Measurements from ENCODE around the gene ADSL. TPM values are rescaled to one million over a fixed set of nuclear protein-coding genes. Genes with fewer than 3 reads are reported as not detected.

ADSL gene
- total RNA-seq, 1 donor from 2014 or later: 110 TPM

GRCh38 chr22:40428796-40429195 lies 82.5 kb downstream of the ADSL start:
- DNase-seq (ENCODE audit: low read depth) (no peak), FAIRE-seq (peak; percentile 64)
- TF ChIP-seq CTCF (IDR thresholded peaks at IDR 0.05; ENCODE audit: insufficient read depth, low read length, severe bottlenecking): no peak
- Histone ChIP-seq H3K36me3 (ENCODE audit: control insufficient read depth, insufficient read depth, low read length) (peaks cover 35% of the 10 kb centered on the region), H3K27me3 (ENCODE audit: control insufficient read depth, insufficient read depth, low read length) (no peaks in the 10 kb centered on the region), H3K4me3 (ENCODE audit: low read depth, low read length) (no peak overlapping the region)

GRCh38 chr22:40429481-40429880 lies 83.2 kb downstream of the ADSL start:
- no peak for TF ChIP-seq CTCF (IDR thresholded peaks at IDR 0.05; ENCODE audit: insufficient read depth, low read length, severe bottlenecking)
- DNase-seq (ENCODE audit: low read depth): no peak
- peaks cover 31% of the 10 kb centered on the region for H3K36me3 ChIP-seq (ENCODE audit: control insufficient read depth, insufficient read depth, low read length)
- FAIRE-seq: no peak
- no peak overlapping the region for H3K4me3 ChIP-seq (ENCODE audit: low read depth, low read length)
- no peaks in the 10 kb centered on the region for H3K27me3 ChIP-seq (ENCODE audit: control insufficient read depth, insufficient read depth, low read length)

GRCh38 chr22:40430991-40431390 lies 84.7 kb downstream of the ADSL start:
- FAIRE-seq: peak; percentile 47
- no peak for TF ChIP-seq CTCF (IDR thresholded peaks at IDR 0.05; ENCODE audit: insufficient read depth, low read length, severe bottlenecking)
- DNase-seq (ENCODE audit: low read depth): no peak
- Histone ChIP-seq H3K27me3 (ENCODE audit: control insufficient read depth, insufficient read depth, low read length) (no peaks in the 10 kb centered on the region), H3K4me3 (ENCODE audit: low read depth, low read length) (no peak overlapping the region), H3K36me3 (ENCODE audit: control insufficient read depth, insufficient read depth, low read length) (peaks cover 26% of the 10 kb centered on the region)

GRCh38 chr22:40432157-40432556 lies 85.9 kb downstream of the ADSL start:
- FAIRE-seq (no peak), DNase-seq (ENCODE audit: low read depth) (no peak)

GRCh38 chr22:40432625-40433024 lies 86.3 kb downstream of the ADSL start:
- DNase-seq (ENCODE audit: low read depth): no peak
- TF ChIP-seq CTCF (IDR thresholded peaks at IDR 0.05; ENCODE audit: insufficient read depth, low read length, severe bottlenecking): no peak
- Histone ChIP-seq H3K27me3 (ENCODE audit: control insufficient read depth, insufficient read depth, low read length) (no peaks in the 10 kb centered on the region), H3K4me3 (ENCODE audit: low read depth, low read length) (no peak overlapping the region), H3K36me3 (ENCODE audit: control insufficient read depth, insufficient read depth, low read length) (peaks cover 20% of the 10 kb centered on the region)
- no peak for FAIRE-seq

More at GRCh38 chr22:40432157-40432556, 85.9 kb downstream of the ADSL start:
- Histone ChIP-seq H3K36me3 (ENCODE audit: control insufficient read depth, insufficient read depth, low read length) (peaks cover 20% of the 10 kb centered on the region), H3K4me3 (ENCODE audit: low read depth, low read length) (no peak overlapping the region), H3K27me3 (ENCODE audit: control insufficient read depth, insufficient read depth, low read length) (no peaks in the 10 kb centered on the region)
- no peak for TF ChIP-seq CTCF (IDR thresholded peaks at IDR 0.05; ENCODE audit: insufficient read depth, low read length, severe bottlenecking)

GRCh38 chr22:40433416-40434090 lies 87.3 kb downstream of the ADSL start:
- no peak for TF ChIP-seq CTCF (IDR thresholded peaks at IDR 0.05; ENCODE audit: insufficient read depth, low read length, severe bottlenecking)
- H3K27me3 ChIP-seq (ENCODE audit: control insufficient read depth, insufficient read depth, low read length): no peaks in the 10 kb centered on the region
- no peak overlapping the region for H3K4me3 ChIP-seq (ENCODE audit: low read depth, low read length)
- H3K36me3 ChIP-seq (ENCODE audit: control insufficient read depth, insufficient read depth, low read length): peaks cover 16% of the 10 kb centered on the region
- no peak for FAIRE-seq
- DNase-seq (ENCODE audit: low read depth): no peak

All from bronchial epithelial cell (primary cell).